GM12878 (cell line): ENCODE measurements around the gene MTHFD1L. TPM values are rescaled to one million over a fixed set of nuclear protein-coding genes. Genes with fewer than 3 reads are reported as not detected.

Experiments used
- ATAC-seq: fragments of 200-7000 bp; cut with Tn5 transposase; 3 replicates; pipeline ENCODE4 v1.9.1; 2020; ENCODE audit warnings: mild to moderate bottlenecking, moderate library complexity
- BruUV-seq: library from RNA; stranded (reverse); fragments of 400-500 nt; replicated peaks from 2 replicates; lab custom pipeline; 2021; lab: Mats Ljungman, UMichigan
- CTCF ChIA-PET: fragments of 300-600 bp; sonication (Branson Sonifier 250); formaldehyde crosslinking; extraction: SDS; loops from one replicate; lab custom pipeline; 2021; ENCODE audit warnings: inconsistent platforms; lab: Yijun Ruan, JAX
- POLR2A ChIA-PET: fragments of 350-600 bp; formaldehyde crosslinking; extraction: SDS; loops from one replicate; lab custom pipeline; 2021; ENCODE audit warnings: inconsistent platforms; lab: Charles Lee
- RAD21 ChIA-PET: fragments of 300-600 bp; sonication (Branson Sonifier 250); formaldehyde crosslinking; loops from one replicate; lab custom pipeline; 2023; ENCODE audit warnings: antibody characterized with exemption; ENCODE audit not compliant: unreplicated experiment; lab: Charles Lee
- SMC1A ChIA-PET: fragments of 300-600 bp; sonication (Branson Sonifier 250); formaldehyde crosslinking; loops from one replicate; lab custom pipeline; 2023; ENCODE audit not compliant: unreplicated experiment, uncharacterized antibody; lab: Charles Lee
- DNase-seq: peaks from one replicate; pipeline ENCODE4 v3.0.0-alpha.2; 2011; ENCODE audit warnings: low read depth, low spot score
- FAIRE-seq: peaks from 3 replicates; lab custom pipeline; 2011; peaks lifted over from hg19 to GRCh38; lab: Jason Lieb, UNC
- H2AFZ ChIP-seq: 2 replicates; pipeline ENCODE4 v1.6.0; 2011; ENCODE audit warnings: low read depth, low read length, control low read depth; ENCODE audit not compliant: control insufficient read depth
- H3K27ac ChIP-seq: 2 replicates; pipeline ENCODE4 v1.5.1; 2011; ENCODE audit warnings: control low read depth; ENCODE audit not compliant: control insufficient read depth, insufficient read depth
- H3K27me3 ChIP-seq, 2 experiments: replicated peaks in 1 of 2; 2 replicates each; pipeline versions ENCODE4 v1.6.0 to v1.6.1; 2011; ENCODE audit warnings: low read length in 1 of 2; ENCODE audit not compliant: control insufficient read depth in 2 of 2, insufficient read depth in 2 of 2
- H3K36me3 ChIP-seq, 2 experiments: 2 replicates each; pipeline ENCODE4 v1.5.1; 2011; ENCODE audit warnings: low read length in 1 of 2; ENCODE audit not compliant: control insufficient read depth in 2 of 2, insufficient read depth in 2 of 2
- H3K4me1 ChIP-seq: 2 replicates; pipeline ENCODE4 v1.6.1; 2011; ENCODE audit warnings: mild to moderate bottlenecking, low read length, moderate library complexity, mixed read lengths; ENCODE audit not compliant: control insufficient read depth, insufficient read depth
- H3K4me2 ChIP-seq: 2 replicates; pipeline ENCODE4 v1.6.0; 2011; ENCODE audit warnings: control low read depth; ENCODE audit not compliant: control insufficient read depth, insufficient read depth
- H3K4me3 ChIP-seq: fragments of 200-600 bp; sonication (generic); 2 replicates; pipeline ENCODE4 v1.5.1; 2016
- H3K79me2 ChIP-seq: 2 replicates; pipeline ENCODE4 v1.6.0; 2011; ENCODE audit warnings: low read length; ENCODE audit not compliant: control insufficient read depth, insufficient read depth
- H3K9ac ChIP-seq: 2 replicates; pipeline ENCODE4 v1.8.0; 2011; ENCODE audit warnings: low read length, control low read depth, mixed read lengths; ENCODE audit not compliant: control insufficient read depth, insufficient read depth
- H3K9me3 ChIP-seq: replicated peaks from 3 replicates; pipeline ENCODE4 v1.5.1; 2011; ENCODE audit warnings: mild to moderate bottlenecking, low read length; ENCODE audit not compliant: control insufficient read depth, insufficient read depth
- H4K20me1 ChIP-seq: 2 replicates; pipeline ENCODE4 v1.6.0; 2011; ENCODE audit not compliant: control insufficient read depth, insufficient read depth
- BRCA1 ChIP-seq: IDR thresholded peaks from 2 replicates; pipeline ENCODE4 v1.6.1; 2011; ENCODE audit warnings: low read depth, low read length, improper control_type of control experiment
- EGR1 ChIP-seq, 2 experiments: IDR thresholded peaks; 1 replicate in 1 of 2; 2 replicates in 1 of 2; pipeline ENCODE4 v1.6.1; 2011 to 2012; ENCODE audit warnings: low read depth in 2 of 2, low read length in 2 of 2, borderline replicate concordance in 1 of 2, mild to moderate bottlenecking in 1 of 2, moderate library complexity in 1 of 2
- MEF2A ChIP-seq: IDR thresholded peaks from 2 replicates; pipeline ENCODE4 v1.6.1; 2011; ENCODE audit warnings: low read depth, mild to moderate bottlenecking, low read length, moderate library complexity; ENCODE audit not compliant: insufficient read depth
- MTA2 ChIP-seq: fragments of 450-650 bp; IDR thresholded peaks from 2 replicates; pipeline ENCODE4 v1.6.1; 2016; ENCODE audit warnings: low read depth, mild to moderate bottlenecking, moderate library complexity
- whole genome bisulfite sequencing: methylation state at CpG from one replicate; pipeline ENCODE4 v1.1.6; 2016; ENCODE audit warnings: low lambda C conversion rate; ENCODE audit not compliant: insufficient replicate concordance, insufficient coverage; ENCODE audit errors: missing lambda C conversion rate; 5-methylcytosine and 5-hydroxymethylcytosine counted together
- in situ Hi-C: fragments of 300-500 bp; cut with MboI; formaldehyde crosslinking; loops from 9 replicates; pipeline ENCODE4 v1.14.3; 2018; ENCODE audit warnings: mixed read lengths
- intact Hi-C: fragments of 100-400 bp; cut with micrococcal nuclease; formaldehyde crosslinking; loops from one replicate; pipeline ENCODE4 v1.14.2; 2022; ENCODE audit not compliant: unreplicated experiment
- polyA plus RNA-seq, 11 experiments: library from polyadenylated mRNA; depleted of rRNA in 4 of 11; unstranded in 6 of 11; stranded (reverse) in 5 of 11; fragments of >200 nt; fragmentation: Nextera tagmentation in 4 of 11; fragmentation: Illumina TruSeq in 1 of 11; extraction: Ambion mirVana in 4 of 11; extraction: Trizol in 1 of 11; gene quantifications; 1 replicate in 1 of 11; 2 replicates in 10 of 11; pipeline versions ENCODE4 v1.2.1 to v1.2.3, GENCODE V29; 2011 to 2016; ENCODE audit warnings: inconsistent platforms in 2 of 11, missing spikeins in 2 of 11, low read depth in 1 of 11
- total RNA-seq, 4 experiments: library from RNA; depleted of rRNA in 3 of 4; stranded (reverse); fragments of >200 nt in 3 of 4; fragmentation: Illumina TruSeq in 1 of 4; extraction: Trizol in 1 of 4; gene quantifications; 2 replicates each; pipeline versions ENCODE4 v1.2.1 to v1.2.3, GENCODE V29; 2013 to 2021

The MTHFD1L gene
- total and polyA plus RNA-seq, 10 of the 15 experiments (the other 5 are each of a cell fraction or from before 2014, with no cell fraction given) = 11.7 to 75.5 (median 28.8) TPM

- DNase-seq (no peak), FAIRE-seq (no peak), ATAC-seq (no peak)
- BruUV-seq = no TSS peak
- no peak overlapping the region for H3K4me2 ChIP-seq
- H3K27me3 ChIP-seq = no peaks in the 10 kb centered on the region
- no peak overlapping the region for H2AFZ ChIP-seq
- no peaks in the 10 kb centered on the region for H3K4me1 ChIP-seq
- TF ChIP-seq EGR1 (IDR thresholded peaks at IDR 0.05; ENCODE audit: borderline replicate concordance in 1 of 2, low read depth in 2 of 2, low read length in 2 of 2) (no peak), MEF2A (no peak), BRCA1 (no peak)
- in situ Hi-C loops (no loop called here), intact Hi-C loops (no loop called here)
- CTCF ChIA-PET = interaction anchor here (0.6 kb wide), 1 partner anchor 482 kb away, joined by 3 read pairs; no protein-coding TSS in a partner anchor
- H3K79me2 ChIP-seq = no peaks in the 10 kb centered on the region
- POLR2A ChIA-PET = no interaction called here
- no peaks in the 10 kb centered on the region for H3K36me3 ChIP-seq
- no peak overlapping the region for H3K4me3 ChIP-seq
- no peaks in the 10 kb centered on the region for H3K9me3 ChIP-seq
- H3K9ac ChIP-seq = no peak overlapping the region
- SMC1A ChIA-PET = no interaction called here
- H4K20me1 ChIP-seq = no peaks in the 10 kb centered on the region
- RAD21 ChIA-PET = no interaction called here
- no peak overlapping the region for H3K27ac ChIP-seq
- WGBS = 70% methylated on average over 4 of the region's 4 CpGs
Observed at GRCh38 chr6:150840185-150840584, 25.3 kb upstream of the MTHFD1L start.

DNA sequence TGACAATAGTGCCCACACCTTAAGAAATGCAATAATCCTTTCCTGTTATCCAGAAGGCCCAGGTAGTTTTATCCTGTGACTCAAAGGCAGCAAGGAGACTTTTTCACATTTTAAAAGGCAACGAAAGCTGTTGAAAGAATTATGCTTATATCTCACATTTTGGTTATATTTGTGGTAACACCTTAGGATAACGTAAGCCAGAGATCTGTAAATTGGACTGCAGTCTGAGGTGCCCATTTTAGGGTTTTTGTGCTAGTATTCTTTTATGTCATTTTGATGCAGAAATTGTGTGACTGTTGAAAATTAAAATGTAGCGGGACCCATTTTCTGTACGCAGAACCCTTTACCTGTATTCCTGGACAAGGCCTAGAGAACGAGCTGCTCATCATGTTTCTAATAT, 24.3 kb upstream of the MTHFD1L start:
- no peak overlapping the region for H2AFZ ChIP-seq
- H3K4me3 ChIP-seq = no peak overlapping the region
- no peaks in the 10 kb centered on the region for H3K36me3 ChIP-seq
- H4K20me1 ChIP-seq = no peaks in the 10 kb centered on the region
- ChIA-PET CTCF (no interaction called here), RAD21 (no interaction called here), POLR2A (no interaction called here), SMC1A (no interaction called here)
- 53% methylated on average over 5 of the region's 5 CpGs for WGBS
- H3K4me1 ChIP-seq = no peaks in the 10 kb centered on the region
- H3K79me2 ChIP-seq = no peaks in the 10 kb centered on the region
- intact Hi-C loops (no loop called here), in situ Hi-C loops (no loop called here)
- DNase-seq (no peak), FAIRE-seq (no peak), ATAC-seq (no peak)
- H3K27me3 ChIP-seq = no peaks in the 10 kb centered on the region
- H3K9ac ChIP-seq = no peak overlapping the region
- H3K27ac ChIP-seq = no peak overlapping the region
- no peaks in the 10 kb centered on the region for H3K9me3 ChIP-seq
- TF ChIP-seq MTA2 = no peak
- no peak overlapping the region for H3K4me2 ChIP-seq
- BruUV-seq = no TSS peak
